ENCODE results near the gene UBE3A.

- no peak for TF ChIP-seq TAF1 (IDR thresholded peaks at IDR 0.05; ENCODE audit: borderline replicate concordance, low read depth, low read length)
- TF ChIP-seq TARDBP (IDR thresholded peaks at IDR 0.05; ENCODE audit: borderline replicate concordance) = no peak
- TF ChIP-seq ZNF687 (IDR thresholded peaks at IDR 0.05) = no peak
- TF ChIP-seq USF2 (IDR thresholded peaks at IDR 0.05; ENCODE audit: borderline replicate concordance, low read depth, low read length) = no peak
- TF ChIP-seq EZH2 (IDR thresholded peaks at IDR 0.05; ENCODE audit: borderline replicate concordance, control insufficient read depth, low read depth, low read length) = no peak
- no peak for TF ChIP-seq CTCF (IDR thresholded peaks at IDR 0.05 in 2 of 3, conservative IDR thresholded peaks at IDR 0.05 in 1 of 3; ENCODE audit: control insufficient read depth in 2 of 3, extremely low read depth in 1 of 3, insufficient read depth in 1 of 3, low read depth in 3 of 3, low read length in 3 of 3)
- TF ChIP-seq CEBPB (IDR thresholded peaks at IDR 0.05; ENCODE audit: borderline replicate concordance in 1 of 2, low read depth in 2 of 2, low read length in 2 of 2) = no peak
- TF ChIP-seq HDAC6 (IDR thresholded peaks at IDR 0.05; ENCODE audit: unreplicated experiment) = no peak
These were observed 151.0 kb downstream of the UBE3A start for GRCh38 chr15:25287823-25288222.

Data from GM12878 (cell line).